SH-SY5Y (cell line): ENCODE results near the gene ADGB.

ENCODE experiments used
- GATA2 ChIP-seq: IDR thresholded peaks from 2 replicates; pipeline ENCODE4 v1.6.1; 2011; ENCODE audit warnings: mild to moderate bottlenecking, low read depth, low read length
- GATA3 ChIP-seq: IDR thresholded peaks from 2 replicates; pipeline ENCODE4 v1.6.1; 2011; ENCODE audit warnings: low read depth, mild to moderate bottlenecking, low read length, moderate library complexity

GRCh38 chr6:146819596-146820320 lies 221.0 kb downstream of the ADGB start:
- TF ChIP-seq GATA2, result no peak
- TF ChIP-seq GATA3, result no peak
